NB4 (cell line): ENCODE measurements around the gene FHIT.

ENCODE experiments used
- CTCF ChIP-seq: IDR thresholded peaks from one replicate; pipeline ENCODE4 v1.5.1; 2012; ENCODE audit warnings: low read depth, low read length
- POLR2A ChIP-seq: IDR thresholded peaks from 2 replicates; pipeline ENCODE4 v1.6.1; 2011; ENCODE audit warnings: mild to moderate bottlenecking; ENCODE audit not compliant: insufficient read length; ENCODE audit errors: extremely low read depth

GRCh38 chr3:61081554-61081953 lies 169.7 kb downstream of the FHIT start:
- no peak for TF ChIP-seq POLR2A
- no peak for TF ChIP-seq CTCF
